Naive B cell (primary cell): ENCODE results near the gene SERINC1. TPM values are rescaled to one million over a fixed set of nuclear protein-coding genes. Genes with fewer than 3 reads are reported as not detected.
"Not testable (repeated sequence)": the region's sequence is repeated elsewhere in the genome, so short reads cannot be mapped to it uniquely, and the experiment has no call there.

ENCODE experiments used
- ATAC-seq, 2 donors: fragments of 150-1000 bp; cut with Tn5 transposase; 2 replicates each; pipeline ENCODE4 v1.10.0; 2021; ENCODE audit warnings: low read depth in 2 of 2, mild to moderate bottlenecking in 2 of 2, moderate library complexity in 2 of 2
- DNase-seq: peaks from one replicate; pipeline ENCODE4 v3.0.0; 2022
- H3K27ac Mint-ChIP-seq, 6 donors: one replicate each; pipeline ENCODE4 v1.8.0; 2020 to 2022; ENCODE audit warnings: mild to moderate bottlenecking in 6 of 6, mixed read lengths in 6 of 6, moderate library complexity in 5 of 6, inconsistent platforms in 2 of 6
- H3K27me3 Mint-ChIP-seq, 3 donors: one replicate each; pipeline ENCODE4 v1.8.0; 2021 to 2022; ENCODE audit warnings: mixed read lengths in 3 of 3, mild to moderate bottlenecking in 1 of 3
- H3K36me3 Mint-ChIP-seq, 2 donors: one replicate each; pipeline ENCODE4 v1.8.0; 2020 to 2022; ENCODE audit warnings: mixed read lengths in 2 of 2, inconsistent platforms in 1 of 2, mild to moderate bottlenecking in 1 of 2
- H3K4me1 Mint-ChIP-seq, 3 donors: one replicate each; pipeline ENCODE4 v1.8.0; 2020 to 2022; ENCODE audit warnings: mixed read lengths in 3 of 3, inconsistent platforms in 1 of 3, mild to moderate bottlenecking in 1 of 3, moderate library complexity in 1 of 3
- H3K4me3 Mint-ChIP-seq, 8 donors: one replicate each; pipeline ENCODE4 v1.8.0; 2020 to 2022; ENCODE audit warnings: mild to moderate bottlenecking in 8 of 8, mixed read lengths in 8 of 8, moderate library complexity in 8 of 8, inconsistent platforms in 2 of 8
- H3K9me3 Mint-ChIP-seq, 7 donors: one replicate each; pipeline ENCODE4 v1.8.0; 2020 to 2022; ENCODE audit warnings: mixed read lengths in 7 of 7, mild to moderate bottlenecking in 5 of 7, inconsistent platforms in 2 of 7, moderate library complexity in 1 of 7
- polyA plus RNA-seq, 6 donors: library from polyadenylated mRNA; unstranded; fragments of 300-500 nt; fragmentation: Illumina TruSeq; gene quantifications; one replicate each; pipeline ENCODE4 v1.2.3, GENCODE V29; 2021; ENCODE audit warnings: low read depth in 6 of 6

Gene SERINC1
- polyA plus RNA-seq = 100 to 1,000 TPM in 1 of 6 donors, 10 to 100 TPM in 5; 78.5 to 121 (median 83.5) TPM

DNA sequence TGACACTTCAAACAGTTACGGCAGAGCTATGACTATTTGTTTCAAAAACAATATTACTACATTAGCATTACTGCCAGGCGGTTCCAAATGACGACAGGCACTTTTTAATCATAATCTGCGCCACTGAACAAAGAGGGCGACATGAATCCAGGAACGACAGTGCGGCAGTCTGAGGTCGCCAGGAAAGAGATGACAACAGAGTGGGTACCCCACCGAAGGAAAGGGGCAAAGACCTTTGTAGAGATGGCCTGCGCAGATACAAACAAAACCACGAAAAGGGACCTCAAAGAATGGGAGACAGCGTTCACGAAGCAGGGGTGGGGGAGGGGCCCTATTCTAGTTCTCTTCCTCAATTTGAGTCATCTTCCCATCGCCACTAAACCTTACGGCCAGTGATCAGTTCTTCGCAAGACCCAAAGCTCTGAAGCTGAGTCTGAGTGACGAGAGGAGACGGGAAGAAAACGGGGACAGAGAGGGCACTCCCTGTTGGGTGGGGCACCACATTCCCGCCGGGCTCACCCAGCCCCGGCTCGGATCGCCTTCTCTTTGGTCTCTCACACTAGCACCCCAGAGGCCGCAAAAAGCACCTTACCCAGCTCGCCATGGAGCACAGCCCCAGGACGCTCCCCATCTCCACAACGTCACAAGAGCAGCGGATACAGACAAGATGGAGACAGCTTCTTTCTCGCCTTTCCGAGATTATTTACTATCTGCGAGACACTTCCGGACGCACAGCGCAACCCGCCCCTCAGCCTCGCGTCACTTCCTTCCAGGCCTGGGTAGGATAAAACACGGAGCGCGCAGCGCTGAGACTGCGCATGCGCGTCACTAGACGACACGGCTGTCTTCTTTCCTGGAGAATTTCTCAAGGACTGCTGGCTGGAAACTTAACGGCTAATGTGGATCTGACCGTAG is at the start of gene SERINC1:
TSS of gene SERINC1 (minus strand) at position 701 of the 915 bp plus-strand sequence. CDS start at position 631, 70 bp downstream.
- peak within 1 kb of the TSS; percentile 99 to 100 (median 100) for H3K27ac Mint-ChIP-seq
- peak within 1 kb of the TSS; percentile 94 to 100 (median 100) for H3K4me3 Mint-ChIP-seq
- no peaks in the 10 kb centered on the region for H3K9me3 Mint-ChIP-seq
- no peaks in the 10 kb centered on the region for H3K27me3 Mint-ChIP-seq
- ATAC-seq (peak; percentile 95), DNase-seq (peak; percentile 87)
- H3K36me3 Mint-ChIP-seq = peaks cover 5 to 20% of the 10 kb centered on the region in 2 donors
- peaks cover 34 to 48% (median 38%) of the 10 kb centered on the region in 3 donors for H3K4me1 Mint-ChIP-seq

DNA sequence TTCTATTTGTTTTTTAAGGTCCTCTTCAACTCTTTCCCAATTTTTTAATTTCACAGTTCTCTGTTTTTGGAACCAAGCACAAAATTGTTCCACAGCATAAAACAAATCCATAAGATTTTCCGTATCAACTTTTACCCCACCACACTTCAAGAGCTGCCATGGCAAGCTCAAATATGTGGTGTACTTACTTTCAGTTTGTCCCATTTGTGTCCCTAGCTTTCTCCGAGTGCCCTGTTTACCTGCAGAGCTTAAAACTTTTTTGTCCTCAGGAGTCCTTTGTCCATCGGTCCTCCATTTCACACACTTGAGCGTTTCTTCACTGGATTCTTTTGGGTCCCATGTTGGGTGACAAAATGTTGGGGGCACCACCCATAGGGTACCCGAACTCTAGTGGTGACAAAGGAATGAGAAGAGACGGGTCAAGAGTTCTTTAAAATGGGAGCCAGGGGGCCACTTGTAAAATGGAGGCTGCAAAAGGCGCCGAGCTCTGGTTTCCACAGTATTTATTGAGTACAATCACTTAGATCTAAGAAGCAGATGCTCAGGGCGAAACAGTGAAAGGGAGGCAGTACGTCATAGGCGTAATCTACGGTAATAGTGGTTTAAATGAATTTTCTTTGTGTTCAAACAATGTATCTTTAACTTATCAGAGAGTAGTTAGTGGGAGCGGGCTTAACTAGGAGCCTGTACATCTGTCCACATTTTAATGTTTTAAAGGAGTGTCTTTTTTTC is 39.8 kb upstream of the SERINC1 start:
- Mint-ChIP-seq H3K36me3 (peaks cover 0 to 13% of the 10 kb centered on the region in 2 donors), H3K27me3 (peaks cover 0 to 3% (median 0%) of the 10 kb centered on the region in 3 donors), H3K4me1 (no peaks in the 10 kb centered on the region), H3K9me3 (peaks cover 2 to 19% (median 6%) of the 10 kb centered on the region in 7 donors), H3K4me3 (no peak overlapping the region), H3K27ac (peak overlapping the region in 1 of 6 donors; percentile 88)
- no peak for DNase-seq
- no peak for ATAC-seq

DNA sequence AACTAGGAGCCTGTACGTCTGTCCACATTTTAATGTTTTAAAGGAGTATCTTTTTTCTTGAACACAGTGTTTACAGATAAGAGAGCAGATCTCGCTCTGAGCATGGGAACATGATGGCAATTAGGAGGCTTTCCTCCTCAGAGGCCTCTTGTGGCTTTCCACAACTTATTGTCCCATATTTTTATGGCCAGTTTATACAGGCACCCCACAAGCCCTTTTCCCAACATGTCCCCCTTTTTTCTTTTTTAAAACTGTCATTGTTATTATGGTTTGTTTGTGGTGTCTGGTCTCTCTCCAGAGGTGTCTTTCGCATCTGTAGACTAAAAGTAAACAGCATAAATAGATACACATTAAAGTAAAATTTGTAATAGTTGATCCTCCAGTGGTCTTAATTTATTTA is 33.6 kb upstream of the SERINC1 start:
- not testable (repeated sequence) for H3K4me1 Mint-ChIP-seq, ATAC-seq, H3K27ac Mint-ChIP-seq, H3K27me3 Mint-ChIP-seq, DNase-seq, H3K4me3 Mint-ChIP-seq
- H3K9me3 Mint-ChIP-seq = peaks cover 18 to 79% (median 46%) of the 10 kb centered on the region in 7 donors
- peaks cover 13 to 41% of the 10 kb centered on the region in 2 donors for H3K36me3 Mint-ChIP-seq

DNA sequence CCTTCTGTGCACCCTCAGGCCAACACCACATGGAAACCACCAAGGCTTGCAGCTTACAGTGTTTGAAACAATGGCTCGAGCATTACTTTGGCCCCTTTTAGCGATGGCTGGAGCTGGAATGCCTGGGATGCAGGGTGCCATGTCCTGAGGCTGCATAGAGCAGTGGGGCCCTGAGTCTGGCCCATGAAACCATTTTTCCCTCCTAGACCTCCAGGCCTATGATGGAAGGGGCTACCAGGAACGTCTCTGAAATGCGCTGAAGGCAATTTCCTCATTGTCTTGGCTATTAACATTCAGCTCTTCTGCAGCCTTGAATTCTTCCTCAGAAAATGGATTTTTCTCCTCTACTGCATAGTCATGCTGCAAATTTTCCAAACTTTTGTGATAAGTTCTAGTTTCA is 29.9 kb upstream of the SERINC1 start:
- DNase-seq = no peak
- Mint-ChIP-seq H3K9me3 (peaks cover 29 to 98% (median 68%) of the 10 kb centered on the region in 7 donors), H3K27ac (no peak overlapping the region), H3K36me3 (peaks cover 20 to 40% of the 10 kb centered on the region in 2 donors), H3K4me3 (no peak overlapping the region), H3K4me1 (no peaks in the 10 kb centered on the region), H3K27me3 (peaks cover 0 to 16% (median 12%) of the 10 kb centered on the region in 3 donors)
- no peak for ATAC-seq

DNA sequence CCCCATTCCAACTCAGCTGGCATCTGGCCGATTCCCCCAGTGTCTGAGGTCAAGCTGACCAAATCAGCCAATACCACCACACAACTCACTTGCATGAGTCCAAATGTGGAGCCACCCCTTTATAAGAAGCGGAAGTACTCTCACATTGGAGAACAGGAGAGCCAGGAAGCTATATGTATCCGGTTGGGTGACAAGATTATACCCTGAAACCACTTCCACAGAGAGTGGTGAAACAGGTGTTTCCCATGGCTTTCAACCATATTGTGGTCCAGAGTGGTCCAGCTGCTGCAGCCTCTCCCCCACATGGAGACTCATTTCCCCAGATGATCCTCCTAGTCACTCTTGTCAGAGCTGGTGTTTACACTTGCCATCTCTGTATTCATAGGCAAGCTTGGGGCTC is 24.0 kb upstream of the SERINC1 start:
- peak overlapping the region in 1 of 8 donors; percentile 49 for H3K4me3 Mint-ChIP-seq
- H3K36me3 Mint-ChIP-seq = peaks cover 12 to 13% of the 10 kb centered on the region in 2 donors
- DNase-seq = no peak
- H3K27ac Mint-ChIP-seq = peak overlapping the region in 1 of 6 donors; percentile 71
- H3K27me3 Mint-ChIP-seq = peaks cover 0 to 16% (median 12%) of the 10 kb centered on the region in 3 donors
- H3K4me1 Mint-ChIP-seq = peaks cover 8 to 17% (median 15%) of the 10 kb centered on the region in 3 donors
- peaks cover 15 to 54% (median 36%) of the 10 kb centered on the region in 7 donors for H3K9me3 Mint-ChIP-seq
- peak; percentile 60 for ATAC-seq

DNA sequence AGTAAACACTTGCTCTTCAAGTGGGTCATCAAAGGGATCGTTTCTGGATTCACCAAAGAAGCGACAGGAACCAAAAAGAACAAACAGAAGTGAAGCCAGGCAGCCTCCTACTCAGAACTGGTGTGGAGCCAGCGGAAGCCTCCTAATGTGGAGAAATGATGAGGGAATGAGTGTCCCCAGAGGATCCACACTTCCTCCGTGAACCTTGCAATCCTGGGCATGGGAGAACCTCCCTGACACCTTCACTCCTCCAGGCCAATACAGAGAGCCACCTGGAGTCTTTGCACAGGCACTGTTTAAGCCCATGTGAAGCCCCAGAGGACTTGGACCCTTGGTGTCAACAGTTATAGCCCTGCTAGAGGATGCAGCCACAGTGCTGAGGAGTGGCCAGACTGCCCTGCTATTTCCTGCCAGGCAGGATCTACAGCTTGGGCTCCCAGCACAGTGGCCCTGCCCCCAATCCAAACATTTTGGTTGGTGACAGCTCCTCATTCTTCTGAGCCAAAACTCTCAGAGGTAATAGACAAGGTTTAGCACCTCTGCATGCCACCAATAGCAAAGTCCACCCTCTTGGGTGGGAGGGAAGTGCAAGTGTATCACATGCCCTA is 23.2 kb upstream of the SERINC1 start:
- peaks cover 8 to 17% (median 15%) of the 10 kb centered on the region in 3 donors for H3K4me1 Mint-ChIP-seq
- H3K4me3 Mint-ChIP-seq = peak overlapping the region in 1 of 8 donors; percentile 21
- H3K27ac Mint-ChIP-seq = no peak overlapping the region
- no peak for DNase-seq
- peaks cover 11 to 12% of the 10 kb centered on the region in 2 donors for H3K36me3 Mint-ChIP-seq
- H3K27me3 Mint-ChIP-seq = peaks cover 0 to 16% (median 12%) of the 10 kb centered on the region in 3 donors
- ATAC-seq = no peak
- H3K9me3 Mint-ChIP-seq = peaks cover 12 to 45% (median 29%) of the 10 kb centered on the region in 7 donors

DNA sequence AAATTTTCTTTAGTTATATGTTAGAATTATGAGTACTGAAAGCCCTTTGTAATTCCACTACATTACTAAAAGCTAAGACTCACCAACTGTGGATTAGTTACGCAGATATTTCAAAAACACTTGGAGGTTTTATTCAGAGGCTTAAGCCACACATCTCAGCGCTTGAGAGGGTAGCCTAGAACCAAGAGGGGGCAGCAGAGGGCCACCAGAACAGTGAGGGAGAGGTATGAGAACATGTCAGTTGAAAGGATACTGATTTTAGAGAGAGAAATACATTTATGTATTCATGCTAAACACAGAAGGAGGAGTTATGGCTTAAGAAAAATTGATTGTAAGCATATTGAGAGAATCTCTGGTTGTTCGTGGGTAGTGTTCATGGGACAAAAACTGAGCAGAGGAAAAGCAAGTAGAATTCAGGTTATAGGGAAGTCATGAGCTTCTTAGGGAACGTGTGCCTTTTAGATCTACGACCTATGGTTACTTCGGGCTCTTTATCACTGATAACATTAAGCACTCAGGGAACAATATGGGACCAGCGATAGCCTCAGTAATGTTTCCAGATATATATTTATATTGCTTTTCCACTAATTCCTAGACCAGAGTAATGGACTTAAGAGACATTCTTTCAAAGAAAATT is 20.4 kb upstream of the SERINC1 start:
- peaks cover 8 to 17% (median 15%) of the 10 kb centered on the region in 3 donors for H3K4me1 Mint-ChIP-seq
- peaks cover under 1 to 4% of the 10 kb centered on the region in 2 donors for H3K36me3 Mint-ChIP-seq
- H3K9me3 Mint-ChIP-seq = peaks cover 0 to 18% (median 7%) of the 10 kb centered on the region in 7 donors
- ATAC-seq = peak; percentile 91 to 94
- no peak overlapping the region for H3K4me3 Mint-ChIP-seq
- no peak overlapping the region for H3K27ac Mint-ChIP-seq
- peaks cover 0 to under 1% (median 0%) of the 10 kb centered on the region in 3 donors for H3K27me3 Mint-ChIP-seq
- DNase-seq = peak; percentile 44

DNA sequence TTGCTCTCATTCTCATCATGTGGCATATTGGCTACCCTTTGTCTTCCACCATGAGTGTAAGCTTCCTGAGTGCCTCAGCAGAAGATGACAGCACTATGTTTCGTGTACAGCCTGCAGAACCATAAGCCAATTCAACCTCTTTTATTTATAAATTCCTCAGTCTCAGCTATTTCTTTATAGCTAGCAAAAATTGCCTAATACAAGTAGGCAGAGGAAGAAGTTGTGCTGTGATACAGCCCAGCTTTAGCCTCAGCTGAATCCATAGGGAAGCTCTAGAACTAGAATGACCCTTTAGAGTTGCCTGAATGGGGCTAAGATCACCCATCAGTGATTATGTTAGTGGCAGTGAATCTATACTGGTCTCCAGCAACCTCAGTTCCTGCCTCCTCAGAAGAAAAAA is 19.0 kb upstream of the SERINC1 start:
- H3K36me3 Mint-ChIP-seq = peaks cover 0 to 3% of the 10 kb centered on the region in 2 donors
- peaks cover 0 to 4% (median 2%) of the 10 kb centered on the region in 7 donors for H3K9me3 Mint-ChIP-seq
- DNase-seq (no peak), ATAC-seq (no peak)
- H3K27ac Mint-ChIP-seq = no peak overlapping the region
- peaks cover 8 to 13% (median 10%) of the 10 kb centered on the region in 3 donors for H3K4me1 Mint-ChIP-seq
- no peak overlapping the region for H3K4me3 Mint-ChIP-seq
- H3K27me3 Mint-ChIP-seq = no peaks in the 10 kb centered on the region

DNA sequence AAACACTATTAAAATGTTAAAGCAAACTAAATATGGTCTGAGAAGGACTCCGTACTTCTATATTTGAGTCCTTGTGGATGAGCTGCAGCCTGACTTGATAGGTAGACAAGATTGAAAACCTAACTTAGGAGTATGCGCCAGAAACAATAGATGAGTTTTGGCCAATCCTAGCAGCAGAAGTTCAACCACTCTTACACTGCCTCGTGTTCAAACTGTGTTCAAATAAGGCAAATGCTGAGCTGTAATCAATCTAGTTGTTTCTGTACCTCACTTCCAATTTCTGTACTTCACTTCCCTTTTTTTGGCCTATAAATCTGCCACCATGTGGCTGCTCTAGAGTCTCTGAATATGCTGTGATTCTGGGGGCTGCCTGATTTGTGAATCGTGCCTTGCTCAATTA is 13.2 kb upstream of the SERINC1 start:
- Mint-ChIP-seq H3K36me3 (no peaks in the 10 kb centered on the region), H3K27ac (peak overlapping the region in 3 of 6 donors; percentile 10 to 78 (median 78)), H3K9me3 (no peaks in the 10 kb centered on the region), H3K27me3 (no peaks in the 10 kb centered on the region), H3K4me1 (peaks cover 0 to 7% (median 7%) of the 10 kb centered on the region in 3 donors), H3K4me3 (no peak overlapping the region)
- peak; percentile 93 to 99 for ATAC-seq
- peak; percentile 38 for DNase-seq

DNA sequence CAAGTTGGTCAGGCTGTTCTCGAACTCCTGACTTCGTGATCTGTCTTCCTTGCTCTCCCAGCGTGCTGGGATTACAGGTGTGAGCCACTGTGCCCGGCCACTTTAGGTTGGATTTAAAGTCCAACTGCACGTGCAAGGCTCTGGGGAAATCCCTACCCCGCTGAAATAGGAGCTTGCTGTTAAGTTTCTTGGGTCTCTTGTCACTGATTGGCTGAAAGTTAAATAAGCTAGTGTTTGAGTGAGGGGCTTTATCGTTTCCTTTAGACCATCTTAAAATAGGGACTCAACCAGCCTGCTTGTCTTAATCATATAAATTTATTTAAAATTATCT is 11.1 kb upstream of the SERINC1 start:
- Mint-ChIP-seq H3K4me1 (peaks cover 0 to 7% (median 7%) of the 10 kb centered on the region in 3 donors), H3K36me3 (no peaks in the 10 kb centered on the region), H3K9me3 (no peaks in the 10 kb centered on the region), H3K27me3 (no peaks in the 10 kb centered on the region), H3K4me3 (no peak overlapping the region), H3K27ac (no peak overlapping the region)
- ATAC-seq (no peak), DNase-seq (no peak)

DNA sequence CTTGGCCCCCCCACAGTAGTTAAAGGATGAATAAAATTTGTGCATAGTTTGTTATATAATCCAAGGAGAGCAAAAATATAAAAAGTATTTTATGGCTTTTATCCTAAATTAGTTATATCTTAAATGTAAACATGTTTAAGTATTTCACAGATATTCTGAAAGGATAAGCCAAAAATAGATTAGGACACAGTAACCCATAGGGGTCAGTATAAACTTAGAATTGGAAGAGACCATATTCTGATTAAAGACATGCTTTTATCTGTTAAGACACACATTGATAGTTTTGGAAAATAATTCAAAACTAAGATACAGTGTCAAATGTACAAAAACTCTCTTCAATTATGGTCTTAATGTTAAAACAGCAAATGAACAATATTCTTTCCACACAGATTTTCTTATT is 4.5 kb upstream of the SERINC1 start:
- peak overlapping the region in 1 of 6 donors; percentile 36 for H3K27ac Mint-ChIP-seq
- H3K4me3 Mint-ChIP-seq = no peak overlapping the region
- H3K27me3 Mint-ChIP-seq = no peaks in the 10 kb centered on the region
- peak; percentile 34 for DNase-seq
- H3K9me3 Mint-ChIP-seq = no peaks in the 10 kb centered on the region
- peaks cover 0 to 7% (median 4%) of the 10 kb centered on the region in 3 donors for H3K4me1 Mint-ChIP-seq
- H3K36me3 Mint-ChIP-seq = peaks cover 0 to 8% of the 10 kb centered on the region in 2 donors
- no peak for ATAC-seq

DNA sequence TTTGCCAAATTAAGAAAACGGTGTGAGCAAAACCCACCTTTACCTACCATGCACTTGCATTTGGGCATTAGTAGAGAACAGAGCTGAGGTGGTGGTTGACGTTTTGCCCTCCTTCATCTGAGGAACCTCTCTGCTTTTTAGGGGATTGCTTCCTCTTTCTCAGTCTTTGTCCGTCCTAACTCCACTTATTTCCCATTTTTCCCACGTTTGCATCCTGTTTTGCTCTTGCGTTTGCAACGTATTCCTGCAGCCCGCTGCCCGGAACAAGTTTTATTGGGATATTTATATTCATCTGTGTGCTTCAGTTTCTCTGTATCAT is 374 bp upstream of the SERINC1 start:
- Mint-ChIP-seq H3K9me3 (no peaks in the 10 kb centered on the region), H3K27ac (peak overlapping the region; percentile 99 to 100 (median 100)), H3K4me3 (peak overlapping the region; percentile 94 to 100 (median 100)), H3K4me1 (peaks cover 28 to 42% (median 31%) of the 10 kb centered on the region in 3 donors), H3K36me3 (peaks cover 2 to 15% of the 10 kb centered on the region in 2 donors), H3K27me3 (no peaks in the 10 kb centered on the region)
- ATAC-seq = peak; percentile 40 to 41
- no peak for DNase-seq
